MM.1S (cell line): Measurements from ENCODE around the gene NUAK1.

Experiments used
- DNase-seq: peaks from one replicate; pipeline ENCODE4 v3.0.0-alpha.2; 2015
- H2AFZ ChIP-seq: fragments of 300-600 bp; sonication (generic); 2 replicates; pipeline ENCODE4 v1.6.0; 2016; ENCODE audit warnings: antibody characterized with exemption, low read length
- H3F3A ChIP-seq: fragments of 300-600 bp; sonication (generic); 2 replicates; pipeline ENCODE4 v1.6.1; 2016; ENCODE audit warnings: mild to moderate bottlenecking, antibody characterized with exemption, low read length, moderate library complexity, mixed read lengths; ENCODE audit not compliant: insufficient read depth
- H3K27ac ChIP-seq: fragments of 300-600 bp; sonication (generic); 2 replicates; pipeline ENCODE4 v1.5.1; 2016; ENCODE audit warnings: mild to moderate bottlenecking, low read length
- H3K27me3 ChIP-seq: fragments of 300-600 bp; sonication (generic); replicated peaks from 2 replicates; pipeline ENCODE4 v1.6.0; 2016; ENCODE audit warnings: low read length; ENCODE audit not compliant: insufficient read depth
- H3K36me3 ChIP-seq: fragments of 300-600 bp; sonication (generic); replicated peaks from 2 replicates; pipeline ENCODE4 v1.6.1; 2016; ENCODE audit warnings: mild to moderate bottlenecking, low read length, mixed read lengths; ENCODE audit not compliant: insufficient read depth
- H3K4me1 ChIP-seq: fragments of 300-600 bp; sonication (generic); 2 replicates; pipeline ENCODE4 v1.6.1; 2016; ENCODE audit warnings: low read length, mixed read lengths
- H3K4me2 ChIP-seq: fragments of 300-600 bp; sonication (generic); 2 replicates; pipeline ENCODE4 v1.6.0; 2016; ENCODE audit warnings: low read depth, low read length
- H3K4me3 ChIP-seq: fragments of 300-600 bp; sonication (generic); 2 replicates; pipeline ENCODE4 v1.5.1; 2016; ENCODE audit warnings: low read length, mixed read lengths
- H3K79me2 ChIP-seq: fragments of 300-600 bp; sonication (generic); 2 replicates; pipeline ENCODE4 v1.6.1; 2016; ENCODE audit warnings: mixed run types, low read length, mixed read lengths
- H3K9ac ChIP-seq: fragments of 300-600 bp; sonication (generic); 2 replicates; pipeline ENCODE4 v1.6.1; 2016; ENCODE audit warnings: low read length, mixed read lengths
- H3K9me2 ChIP-seq: fragments of 300-600 bp; sonication (generic); replicated peaks from 2 replicates; pipeline ENCODE4 v1.6.1; 2016; ENCODE audit warnings: mild to moderate bottlenecking, low read length, mixed read lengths; ENCODE audit not compliant: insufficient read depth
- H3K9me3 ChIP-seq: fragments of 300-600 bp; sonication (generic); replicated peaks from 2 replicates; pipeline ENCODE4 v1.6.1; 2016; ENCODE audit warnings: mild to moderate bottlenecking, low read length, mixed read lengths; ENCODE audit not compliant: insufficient read depth
- H4K20me1 ChIP-seq: fragments of 300-600 bp; sonication (generic); 2 replicates; pipeline ENCODE4 v1.6.1; 2016; ENCODE audit warnings: mild to moderate bottlenecking, low read length, moderate library complexity, mixed read lengths; ENCODE audit not compliant: insufficient read depth
- EZH2 ChIP-seq: fragments of 300-600 bp; sonication (generic); optimal IDR thresholded peaks from 2 replicates; pipeline ENCODE3; 2017; ENCODE audit warnings: low read depth, mild to moderate bottlenecking, antibody characterized with exemption, low read length, mixed read lengths
- EZH2phosphoT487 ChIP-seq: fragments of 300-600 bp; sonication (generic); IDR thresholded peaks from 2 replicates; pipeline ENCODE4 v1.6.1; 2018; ENCODE audit warnings: antibody characterized with exemption, low read length
- TF ChIP-seq, protein P1 (sequence below): fragments of 300-600 bp; sonication (generic); IDR thresholded peaks from 2 replicates; pipeline ENCODE4 v1.5.1; 2016; ENCODE audit warnings: antibody characterized with exemption, low read length, mixed read lengths

Gene NUAK1

DNA sequence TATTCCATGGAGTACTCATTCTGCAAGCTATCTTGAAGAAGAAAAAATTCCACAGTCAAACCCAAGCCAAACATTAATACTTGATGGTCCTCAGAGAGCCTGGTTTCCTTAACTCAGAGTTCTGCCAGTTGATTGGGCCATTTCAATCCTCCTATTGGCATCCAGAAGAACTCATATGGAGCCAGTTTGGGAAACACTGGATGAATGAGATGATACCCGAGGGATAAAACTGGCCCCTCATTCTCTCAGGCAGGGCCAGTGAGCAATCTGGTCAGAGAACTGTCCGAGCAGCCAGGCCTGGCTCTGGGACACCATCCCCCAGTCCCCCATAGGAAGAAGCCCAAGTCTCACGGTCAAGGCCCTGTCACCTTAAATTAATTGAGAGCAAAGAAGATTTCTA, 48.8 kb downstream of the NUAK1 start:
- Histone ChIP-seq H3K79me2 (peaks cover 75% of the 10 kb centered on the region), H3K4me3 (no peak overlapping the region), H3K27me3 (no peaks in the 10 kb centered on the region), H3K9me2 (no peaks in the 10 kb centered on the region), H3K9ac (no peak overlapping the region), H3K36me3 (no peaks in the 10 kb centered on the region; the same call in 1 of the 2 replicates), H4K20me1 (no peaks in the 10 kb centered on the region), H2AFZ (no peak overlapping the region), H3K4me2 (no peak overlapping the region), H3F3A (no peaks in the 10 kb centered on the region; the same call in 1 of the 2 replicates), H3K4me1 (no peaks in the 10 kb centered on the region), H3K9me3 (no peaks in the 10 kb centered on the region), H3K27ac (no peak overlapping the region)
- TF ChIP-seq, protein P1, sequence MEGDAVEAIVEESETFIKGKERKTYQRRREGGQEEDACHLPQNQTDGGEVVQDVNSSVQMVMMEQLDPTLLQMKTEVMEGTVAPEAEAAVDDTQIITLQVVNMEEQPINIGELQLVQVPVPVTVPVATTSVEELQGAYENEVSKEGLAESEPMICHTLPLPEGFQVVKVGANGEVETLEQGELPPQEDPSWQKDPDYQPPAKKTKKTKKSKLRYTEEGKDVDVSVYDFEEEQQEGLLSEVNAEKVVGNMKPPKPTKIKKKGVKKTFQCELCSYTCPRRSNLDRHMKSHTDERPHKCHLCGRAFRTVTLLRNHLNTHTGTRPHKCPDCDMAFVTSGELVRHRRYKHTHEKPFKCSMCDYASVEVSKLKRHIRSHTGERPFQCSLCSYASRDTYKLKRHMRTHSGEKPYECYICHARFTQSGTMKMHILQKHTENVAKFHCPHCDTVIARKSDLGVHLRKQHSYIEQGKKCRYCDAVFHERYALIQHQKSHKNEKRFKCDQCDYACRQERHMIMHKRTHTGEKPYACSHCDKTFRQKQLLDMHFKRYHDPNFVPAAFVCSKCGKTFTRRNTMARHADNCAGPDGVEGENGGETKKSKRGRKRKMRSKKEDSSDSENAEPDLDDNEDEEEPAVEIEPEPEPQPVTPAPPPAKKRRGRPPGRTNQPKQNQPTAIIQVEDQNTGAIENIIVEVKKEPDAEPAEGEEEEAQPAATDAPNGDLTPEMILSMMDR, result no peak
- TF ChIP-seq EZH2phosphoT487, result no peak
- no peak for TF ChIP-seq EZH2
- DNase-seq, result no peak

DNA sequence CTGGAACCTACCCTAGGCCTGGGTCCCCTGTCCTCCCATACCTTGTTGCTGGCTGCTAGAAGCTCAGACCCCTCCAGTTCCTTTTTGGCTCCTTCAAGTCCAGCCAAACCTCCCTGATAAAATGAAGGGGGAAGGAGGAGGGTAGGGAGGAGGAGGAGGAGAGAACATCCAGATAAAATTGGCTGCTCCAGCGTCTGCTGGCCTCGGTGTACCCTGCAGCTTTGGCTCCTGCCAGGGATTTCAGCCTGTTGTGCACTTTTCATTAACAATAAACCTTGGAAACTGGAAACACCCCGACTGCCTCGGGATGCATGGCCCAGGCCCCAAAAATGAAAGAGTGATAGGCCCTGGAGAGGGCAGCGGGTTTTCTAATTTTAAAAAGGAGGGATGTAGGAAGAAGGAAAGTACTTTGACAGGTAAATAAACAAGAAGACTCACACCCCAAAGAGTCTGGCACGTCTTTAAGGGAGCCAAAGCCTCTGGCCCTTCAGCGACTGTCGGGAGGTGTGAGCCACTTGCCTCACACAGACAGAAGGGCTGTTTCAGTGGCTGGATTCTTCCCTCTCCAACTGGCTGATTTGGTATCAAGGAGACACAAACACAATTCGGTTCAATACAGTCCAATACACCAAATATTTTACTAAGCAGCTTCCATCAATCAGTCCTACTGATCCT, 49.8 kb downstream of the NUAK1 start:
- H3K27ac ChIP-seq, result no peak overlapping the region
- TF ChIP-seq, protein P1, result no peak
- TF ChIP-seq EZH2phosphoT487 (no peak), EZH2 (no peak)
- H3K9me2 ChIP-seq, result no peaks in the 10 kb centered on the region
- DNase-seq, result no peak
- H2AFZ ChIP-seq, result no peak overlapping the region
- H4K20me1 ChIP-seq, result no peaks in the 10 kb centered on the region
- no peaks in the 10 kb centered on the region for H3K27me3 ChIP-seq
- H3K79me2 ChIP-seq, result peaks cover 72% of the 10 kb centered on the region
- no peaks in the 10 kb centered on the region; the same call in 1 of the 2 replicates for H3F3A ChIP-seq
- no peaks in the 10 kb centered on the region for H3K9me3 ChIP-seq
- H3K4me1 ChIP-seq, result no peaks in the 10 kb centered on the region
- H3K4me2 ChIP-seq, result no peak overlapping the region
- H3K4me3 ChIP-seq, result no peak overlapping the region
- no peaks in the 10 kb centered on the region; the same call in 1 of the 2 replicates for H3K36me3 ChIP-seq
- H3K9ac ChIP-seq, result no peak overlapping the region

DNA sequence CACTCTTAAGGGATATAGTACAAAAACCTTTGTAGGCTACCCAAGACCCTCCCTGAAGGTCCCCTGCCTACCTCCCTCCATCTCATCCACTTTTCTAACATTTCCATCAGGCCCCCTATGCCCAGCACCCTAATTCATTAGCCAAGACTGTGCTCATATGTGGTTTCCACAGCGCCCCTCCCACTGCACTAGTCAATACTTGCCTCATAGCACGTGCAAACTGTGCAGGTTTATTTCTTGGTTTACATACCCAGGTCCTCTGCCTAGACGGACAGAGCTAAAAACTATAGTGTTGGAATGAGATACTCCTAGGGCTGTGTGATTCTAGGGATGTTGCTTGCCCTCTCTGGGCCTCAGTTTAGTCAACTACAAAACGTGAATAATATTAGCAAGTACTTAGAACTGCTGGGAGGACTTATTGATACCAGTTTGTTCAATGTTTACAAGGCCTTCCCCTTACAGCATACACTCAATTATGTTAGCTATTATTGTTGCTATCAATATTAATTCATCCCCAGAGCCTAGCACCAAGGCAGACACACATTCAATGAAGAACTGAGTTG, 50.4 kb downstream of the NUAK1 start:
- no peak overlapping the region for H2AFZ ChIP-seq
- no peak overlapping the region for H3K9ac ChIP-seq
- H3K36me3 ChIP-seq, result no peaks in the 10 kb centered on the region; the same call in 1 of the 2 replicates
- no peak overlapping the region for H3K4me3 ChIP-seq
- no peaks in the 10 kb centered on the region for H3K27me3 ChIP-seq
- no peaks in the 10 kb centered on the region for H3K9me2 ChIP-seq
- H3K4me1 ChIP-seq, result no peaks in the 10 kb centered on the region
- no peak overlapping the region for H3K27ac ChIP-seq
- H3K79me2 ChIP-seq, result peaks cover 68% of the 10 kb centered on the region
- H3K9me3 ChIP-seq, result no peaks in the 10 kb centered on the region
- no peak for DNase-seq
- no peaks in the 10 kb centered on the region for H4K20me1 ChIP-seq
- TF ChIP-seq EZH2phosphoT487, result no peak
- no peak for TF ChIP-seq EZH2
- TF ChIP-seq, protein P1, result no peak
- no peak overlapping the region for H3K4me2 ChIP-seq
- H3F3A ChIP-seq, result no peaks in the 10 kb centered on the region; the same call in 1 of the 2 replicates
